Transverse colon (tissue), 4 donors: ENCODE results near the gene LPIN2. TPM values are rescaled to one million over a fixed set of nuclear protein-coding genes. Genes with fewer than 3 reads are reported as not detected.
A peak's percentile ranks its signal among the peaks of the same experiment; 100 is the strongest.

Source experiments
- DNase-seq: peaks from one replicate; pipeline ENCODE4 v3.0.0-alpha.2; 2019
- H3K27ac ChIP-seq, 4 donors: fragments of 200-600 bp; sonication (generic); 2 replicates each; pipeline ENCODE4 v1.5.1; 2016 to 2018; ENCODE audit warnings: inconsistent platforms in 4 of 4
- H3K27me3 ChIP-seq: fragments of 200-600 bp; sonication (generic); 2 replicates; pipeline ENCODE4 v1.5.1; 2017; ENCODE audit warnings: inconsistent platforms
- H3K36me3 ChIP-seq, 4 donors: fragments of 200-600 bp; sonication (generic); 2 replicates each; pipeline ENCODE4 v1.5.1; 2017 to 2019; ENCODE audit warnings: inconsistent platforms in 4 of 4
- H3K4me1 ChIP-seq, 4 donors: fragments of 200-600 bp; sonication (generic); 2 replicates each; pipeline ENCODE4 v1.5.1; 2017 to 2020; ENCODE audit warnings: inconsistent platforms in 4 of 4
- H3K4me3 ChIP-seq, 4 donors: fragments of 200-600 bp; sonication (generic); 1 replicate in 1 of 4; 2 replicates in 3 of 4; pipeline versions ENCODE4 v1.5.1 to v1.6.1; 2017 to 2019; ENCODE audit warnings: inconsistent platforms in 4 of 4
- H3K9me3 ChIP-seq, 2 donors: fragments of 200-600 bp; sonication (generic); 2 replicates each; pipeline ENCODE4 v1.5.1; 2017 to 2019; ENCODE audit warnings: inconsistent platforms in 2 of 2
- EP300 ChIP-seq: sonication (generic); formaldehyde crosslinking; IDR thresholded peaks from one replicate; pipeline ENCODE4 v1.6.1; 2017; ENCODE audit warnings: antibody characterized with exemption, low read depth
- POLR2A ChIP-seq: fragments of 450-650 bp; IDR thresholded peaks from one replicate; pipeline ENCODE4 v1.6.1; 2016; ENCODE audit warnings: antibody characterized with exemption, mild to moderate bottlenecking, moderate library complexity
- POLR2AphosphoS5 ChIP-seq, 3 donors: sonication (generic); formaldehyde crosslinking; IDR thresholded peaks; one replicate each; pipeline ENCODE4 v1.6.1; 2016; ENCODE audit warnings: antibody characterized with exemption in 3 of 3
- WGBS, 2 donors: methylation state at CpG; one replicate each; pipeline ENCODE4 v1.1.5; 2018; ENCODE audit warnings: low coverage in 1 of 2; 5-methylcytosine and 5-hydroxymethylcytosine counted together
- in situ Hi-C, 4 donors: fragments of 200-750 bp; cut with MboI; loops; one replicate each; pipeline versions ENCODE4 v1.15.0 to v1.15.1; 2017; ENCODE audit warnings: low sequenced_read_pairs in 3 of 4, low pct_ligation_motif_present in 1 of 4, low pct_unique_long_range_greater_than_20kb in 1 of 4
- intact Hi-C: fragments of 100-400 bp; cut with DNase I; formaldehyde crosslinking; loops from one replicate; pipeline ENCODE4 v1.15.1; 2023; ENCODE audit warnings: low total_unique reads
- total RNA-seq, 4 donors: library from RNA; depleted of rRNA; stranded (reverse); fragments of >200 nt; gene quantifications; one replicate each; pipeline ENCODE4 v1.1.0, GENCODE V29; 2016
- TF ChIP-seq, protein P1 (sequence below), 5 experiments: fragments of 200-600 bp in 3 of 5; fragments of 450-650 bp in 2 of 5; sonication (generic) in 3 of 5; IDR thresholded peaks; 1 replicate in 2 of 5; 2 replicates in 3 of 5; pipeline ENCODE4 v1.5.1; 2016 to 2017; ENCODE audit warnings: antibody characterized with exemption in 5 of 5, inconsistent platforms in 3 of 5, mild to moderate bottlenecking in 2 of 5, moderate library complexity in 1 of 5

LPIN2 gene
- total RNA-seq, 4 donors from 2014 or later, result 11.1 to 151 (median 87.0) TPM

- H3K4me3 ChIP-seq, result no peak overlapping the region
- no peaks in the 10 kb centered on the region for H3K9me3 ChIP-seq
- H3K4me1 ChIP-seq, result peaks cover 0 to 25% (median 6%) of the 10 kb centered on the region in 4 donors
- H3K36me3 ChIP-seq, result no peaks in the 10 kb centered on the region
- intact Hi-C loops (no loop called here), in situ Hi-C loops (loop anchor here in 2 of 4 donors (25.0 kb wide), 1 partner anchor 122 kb away; no protein-coding TSS in a partner anchor)
- TF ChIP-seq POLR2A (no peak), POLR2AphosphoS5 (IDR thresholded peaks at IDR 0.05) (no peak), EP300 (no peak)
- TF ChIP-seq, protein P1, sequence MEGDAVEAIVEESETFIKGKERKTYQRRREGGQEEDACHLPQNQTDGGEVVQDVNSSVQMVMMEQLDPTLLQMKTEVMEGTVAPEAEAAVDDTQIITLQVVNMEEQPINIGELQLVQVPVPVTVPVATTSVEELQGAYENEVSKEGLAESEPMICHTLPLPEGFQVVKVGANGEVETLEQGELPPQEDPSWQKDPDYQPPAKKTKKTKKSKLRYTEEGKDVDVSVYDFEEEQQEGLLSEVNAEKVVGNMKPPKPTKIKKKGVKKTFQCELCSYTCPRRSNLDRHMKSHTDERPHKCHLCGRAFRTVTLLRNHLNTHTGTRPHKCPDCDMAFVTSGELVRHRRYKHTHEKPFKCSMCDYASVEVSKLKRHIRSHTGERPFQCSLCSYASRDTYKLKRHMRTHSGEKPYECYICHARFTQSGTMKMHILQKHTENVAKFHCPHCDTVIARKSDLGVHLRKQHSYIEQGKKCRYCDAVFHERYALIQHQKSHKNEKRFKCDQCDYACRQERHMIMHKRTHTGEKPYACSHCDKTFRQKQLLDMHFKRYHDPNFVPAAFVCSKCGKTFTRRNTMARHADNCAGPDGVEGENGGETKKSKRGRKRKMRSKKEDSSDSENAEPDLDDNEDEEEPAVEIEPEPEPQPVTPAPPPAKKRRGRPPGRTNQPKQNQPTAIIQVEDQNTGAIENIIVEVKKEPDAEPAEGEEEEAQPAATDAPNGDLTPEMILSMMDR (IDR thresholded peaks at IDR 0.05), result no peak
- H3K27me3 ChIP-seq, result no peaks in the 10 kb centered on the region
- peak overlapping the region; percentile 41 to 71 (median 54) for H3K27ac ChIP-seq
- no peak for DNase-seq
- 21 to 54% methylated on average over 3 of the region's 3 CpGs for WGBS, 2 donors
Measured at GRCh38 chr18:3059272-3059671, 46.3 kb upstream of the LPIN2 start.

- H3K9me3 ChIP-seq, result no peaks in the 10 kb centered on the region
- no peaks in the 10 kb centered on the region for H3K36me3 ChIP-seq
- intact Hi-C loops (no loop called here), in situ Hi-C loops (loop anchor here in 2 of 4 donors (25.0 kb wide), 1 partner anchor 121 kb away; no protein-coding TSS in a partner anchor)
- TF ChIP-seq EP300 (no peak), POLR2AphosphoS5 (IDR thresholded peaks at IDR 0.05) (no peak), POLR2A (no peak)
- TF ChIP-seq, protein P1 (IDR thresholded peaks at IDR 0.05), result no peak
- H3K27ac ChIP-seq, result peak overlapping the region; percentile 41 to 71 (median 54)
- peaks cover 0 to 25% (median 6%) of the 10 kb centered on the region in 4 donors for H3K4me1 ChIP-seq
- no peaks in the 10 kb centered on the region for H3K27me3 ChIP-seq
- no peak overlapping the region for H3K4me3 ChIP-seq
- DNase-seq, result no peak
- 63 to 73% methylated on average over 5 to 6 of the region's 6 CpGs for WGBS, 2 donors
Measured at GRCh38 chr18:3058328-3059191, 45.6 kb upstream of the LPIN2 start.

DNA sequence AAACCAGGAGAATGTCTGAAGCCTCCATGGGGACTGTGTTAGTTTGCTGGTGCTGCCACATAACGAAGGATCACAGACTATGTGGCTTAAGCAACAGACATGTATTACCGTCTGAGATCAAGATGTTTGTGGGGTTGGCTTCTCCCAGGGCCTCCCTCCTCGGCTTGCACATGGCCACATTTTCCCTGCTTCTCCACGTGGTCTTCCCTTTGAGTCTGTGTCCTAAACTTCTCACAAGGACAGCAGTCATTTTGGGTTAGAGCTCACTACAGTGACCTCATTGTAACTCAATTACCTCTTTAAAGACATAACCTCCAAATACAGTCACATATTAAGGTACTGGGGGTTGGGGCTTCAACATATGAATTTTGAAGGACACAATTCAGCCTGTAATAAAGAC, 44.6 kb upstream of the LPIN2 start:
- 82 to 83% methylated on average over 1 to 4 of the region's 4 CpGs for WGBS, 2 donors
- intact Hi-C loops, result no loop called here
- no peak for DNase-seq
- TF ChIP-seq, protein P1 (IDR thresholded peaks at IDR 0.05), result no peak
- no peak for TF ChIP-seq POLR2AphosphoS5 (IDR thresholded peaks at IDR 0.05)
- H3K4me1 ChIP-seq, result peaks cover 0 to 22% (median 8%) of the 10 kb centered on the region in 4 donors
- no peaks in the 10 kb centered on the region for H3K27me3 ChIP-seq
- H3K36me3 ChIP-seq, result no peaks in the 10 kb centered on the region
- no peaks in the 10 kb centered on the region for H3K9me3 ChIP-seq
- peak overlapping the region in 2 of 4 donors; percentile 24 to 45 for H3K27ac ChIP-seq
- in situ Hi-C loops, result loop anchor here in 2 of 4 donors (25.0 kb wide), 1 partner anchor 120 kb away; no protein-coding TSS in a partner anchor
- H3K4me3 ChIP-seq, result no peak overlapping the region

DNA sequence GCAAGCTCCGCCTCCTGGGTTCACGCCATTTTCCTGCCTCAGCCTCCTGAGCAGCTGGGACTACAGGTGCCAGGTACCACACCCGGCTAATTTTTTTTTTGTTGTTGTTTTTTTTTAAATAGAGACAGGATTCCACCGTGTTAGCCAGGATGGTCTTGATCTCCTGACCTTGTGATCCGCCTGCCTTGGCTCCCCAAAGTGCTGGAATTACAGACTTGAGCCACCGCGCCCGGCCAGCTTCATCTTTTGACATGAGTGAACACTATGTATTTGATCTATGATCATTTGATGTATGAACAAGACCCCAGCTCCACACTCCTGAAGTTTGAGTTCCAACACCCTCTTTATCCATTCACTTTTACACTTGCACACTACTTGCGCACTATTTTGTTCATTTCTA, 43.4 kb upstream of the LPIN2 start:
- no peak for DNase-seq
- intact Hi-C loops, result no loop called here
- 61 to 70% methylated on average over 9 of the region's 9 CpGs for WGBS, 2 donors
- no peak for TF ChIP-seq EP300
- TF ChIP-seq POLR2AphosphoS5 (IDR thresholded peaks at IDR 0.05), result no peak
- TF ChIP-seq, protein P1 (IDR thresholded peaks at IDR 0.05), result no peak
- TF ChIP-seq POLR2A, result no peak
- no peak overlapping the region for H3K4me3 ChIP-seq
- no peaks in the 10 kb centered on the region for H3K9me3 ChIP-seq
- no peaks in the 10 kb centered on the region for H3K36me3 ChIP-seq
- peaks cover 0 to 26% (median 14%) of the 10 kb centered on the region in 4 donors for H3K4me1 ChIP-seq
- in situ Hi-C loops, result loop anchor here in 2 of 4 donors (25.0 kb wide), 1 partner anchor 119 kb away; no protein-coding TSS in a partner anchor
- no peak overlapping the region for H3K27ac ChIP-seq
- H3K27me3 ChIP-seq, result no peaks in the 10 kb centered on the region
